Measurements from ENCODE around the gene WFIKKN2.

DNA sequence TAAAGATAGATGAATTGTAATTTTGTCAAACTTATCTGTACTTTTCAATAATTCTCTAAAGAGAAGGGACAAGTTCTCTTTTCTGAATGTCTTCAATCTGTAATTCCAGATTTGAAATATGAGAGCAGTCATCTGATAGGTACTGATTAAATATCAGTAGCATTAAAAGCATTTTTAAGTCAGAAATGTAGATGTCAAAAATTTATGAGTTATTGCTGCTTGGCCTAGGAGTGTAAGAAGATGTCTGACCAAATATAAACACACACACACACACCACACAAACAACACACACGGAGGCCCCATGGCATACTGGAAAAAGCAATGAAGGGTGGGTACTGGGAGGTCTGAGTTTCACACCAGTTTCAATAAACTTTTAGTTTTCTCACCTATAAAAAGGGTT is 33.2 kb downstream of the WFIKKN2 start:
- TF ChIP-seq, protein P1, sequence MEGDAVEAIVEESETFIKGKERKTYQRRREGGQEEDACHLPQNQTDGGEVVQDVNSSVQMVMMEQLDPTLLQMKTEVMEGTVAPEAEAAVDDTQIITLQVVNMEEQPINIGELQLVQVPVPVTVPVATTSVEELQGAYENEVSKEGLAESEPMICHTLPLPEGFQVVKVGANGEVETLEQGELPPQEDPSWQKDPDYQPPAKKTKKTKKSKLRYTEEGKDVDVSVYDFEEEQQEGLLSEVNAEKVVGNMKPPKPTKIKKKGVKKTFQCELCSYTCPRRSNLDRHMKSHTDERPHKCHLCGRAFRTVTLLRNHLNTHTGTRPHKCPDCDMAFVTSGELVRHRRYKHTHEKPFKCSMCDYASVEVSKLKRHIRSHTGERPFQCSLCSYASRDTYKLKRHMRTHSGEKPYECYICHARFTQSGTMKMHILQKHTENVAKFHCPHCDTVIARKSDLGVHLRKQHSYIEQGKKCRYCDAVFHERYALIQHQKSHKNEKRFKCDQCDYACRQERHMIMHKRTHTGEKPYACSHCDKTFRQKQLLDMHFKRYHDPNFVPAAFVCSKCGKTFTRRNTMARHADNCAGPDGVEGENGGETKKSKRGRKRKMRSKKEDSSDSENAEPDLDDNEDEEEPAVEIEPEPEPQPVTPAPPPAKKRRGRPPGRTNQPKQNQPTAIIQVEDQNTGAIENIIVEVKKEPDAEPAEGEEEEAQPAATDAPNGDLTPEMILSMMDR (IDR thresholded peaks at IDR 0.05 in 2 of 3, conservative IDR thresholded peaks at IDR 0.05 in 1 of 3; ENCODE audit: borderline replicate concordance in 1 of 3, insufficient read depth in 1 of 3, low read depth in 2 of 3, low read length in 2 of 3): no peak
- no peak for TF ChIP-seq POLR2AphosphoS5 (IDR thresholded peaks at IDR 0.05; ENCODE audit: low read depth, low read length)
- no peak for TF ChIP-seq CEBPB (IDR thresholded peaks at IDR 0.05; ENCODE audit: low read depth)
- TF ChIP-seq POLR2A (IDR thresholded peaks at IDR 0.05; ENCODE audit: borderline replicate concordance, extremely low read depth, insufficient read depth, insufficient read length): no peak
- no peak for TF ChIP-seq ATF3 (IDR thresholded peaks at IDR 0.05)
- no peak for TF ChIP-seq SRF (IDR thresholded peaks at IDR 0.05; ENCODE audit: low read depth)
- TF ChIP-seq, protein P2, sequence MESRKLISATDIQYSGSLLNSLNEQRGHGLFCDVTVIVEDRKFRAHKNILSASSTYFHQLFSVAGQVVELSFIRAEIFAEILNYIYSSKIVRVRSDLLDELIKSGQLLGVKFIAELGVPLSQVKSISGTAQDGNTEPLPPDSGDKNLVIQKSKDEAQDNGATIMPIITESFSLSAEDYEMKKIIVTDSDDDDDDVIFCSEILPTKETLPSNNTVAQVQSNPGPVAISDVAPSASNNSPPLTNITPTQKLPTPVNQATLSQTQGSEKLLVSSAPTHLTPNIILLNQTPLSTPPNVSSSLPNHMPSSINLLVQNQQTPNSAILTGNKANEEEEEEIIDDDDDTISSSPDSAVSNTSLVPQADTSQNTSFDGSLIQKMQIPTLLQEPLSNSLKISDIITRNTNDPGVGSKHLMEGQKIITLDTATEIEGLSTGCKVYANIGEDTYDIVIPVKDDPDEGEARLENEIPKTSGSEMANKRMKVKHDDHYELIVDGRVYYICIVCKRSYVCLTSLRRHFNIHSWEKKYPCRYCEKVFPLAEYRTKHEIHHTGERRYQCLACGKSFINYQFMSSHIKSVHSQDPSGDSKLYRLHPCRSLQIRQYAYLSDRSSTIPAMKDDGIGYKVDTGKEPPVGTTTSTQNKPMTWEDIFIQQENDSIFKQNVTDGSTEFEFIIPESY (IDR thresholded peaks at IDR 0.05; ENCODE audit: extremely low read depth, insufficient replicate concordance, low read length): no peak
